Activated CD4-positive, alpha-beta T cell treated with anti-CD3 and anti-CD28 coated beads, Interleukin-2, amount 50 U/mL, for 4 hours (primary cell): ENCODE measurements around the gene SCN9A.
"Not testable (repeated sequence)": the region's sequence is repeated elsewhere in the genome, so short reads cannot be mapped to it uniquely, and the experiment has no call there.

Experiments
- DNase-seq, 2 experiments: peaks; one replicate each; pipeline ENCODE4 v3.0.0-alpha.2; 2020

Gene SCN9A

GRCh38 chr2:166332106-166332505, 43.6 kb downstream of the SCN9A start:
- DNase-seq = no peak

GRCh38 chr2:166331468-166331867, 44.3 kb downstream of the SCN9A start:
- DNase-seq = no peak

GRCh38 chr2:166329465-166329864, 46.3 kb downstream of the SCN9A start:
- DNase-seq = no peak

DNA sequence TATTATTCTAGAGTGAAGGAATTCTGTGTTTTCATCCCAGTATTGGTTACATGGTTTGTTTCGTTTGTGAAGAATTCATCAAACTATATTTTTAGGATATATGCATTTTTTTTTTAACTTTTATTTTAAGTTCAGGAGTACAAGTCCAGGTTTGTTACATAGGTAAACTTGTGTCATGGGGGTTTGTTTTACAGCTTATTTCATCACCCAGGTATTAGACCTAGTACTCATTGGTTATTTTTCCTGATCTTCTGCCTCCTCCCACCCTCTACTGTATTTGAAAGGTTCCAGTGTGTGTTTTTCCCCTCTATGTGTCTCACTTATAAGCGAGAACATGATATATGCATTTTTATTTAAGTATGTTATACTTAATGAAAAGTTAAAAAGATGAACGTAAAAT, 47.6 kb downstream of the SCN9A start:
- DNase-seq = no peak

DNA sequence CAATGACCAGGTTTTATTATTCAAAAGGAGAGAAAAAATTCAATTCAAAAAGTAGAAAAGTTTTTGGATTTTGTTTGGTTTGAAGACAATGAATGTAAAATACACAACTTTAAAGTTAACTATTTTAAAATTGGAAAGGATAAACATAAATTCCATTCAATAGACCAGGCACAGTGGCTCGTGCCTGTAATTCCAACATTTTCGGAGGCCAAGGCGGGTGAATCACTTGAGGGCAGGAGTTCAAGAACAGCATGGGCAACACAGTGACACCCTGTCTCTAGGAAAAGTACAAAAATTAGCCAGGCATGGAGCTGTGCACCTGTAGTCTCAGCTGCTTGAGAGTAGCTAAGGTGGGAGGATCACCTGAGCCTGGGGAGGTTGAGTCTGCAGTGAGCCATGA, 54.7 kb downstream of the SCN9A start:
- DNase-seq = no peak

GRCh38 chr2:166314022-166314759, 61.6 kb downstream of the SCN9A start:
- no peak for DNase-seq

GRCh38 chr2:166312863-166313262, 62.9 kb downstream of the SCN9A start:
- DNase-seq = not testable (repeated sequence)

DNA sequence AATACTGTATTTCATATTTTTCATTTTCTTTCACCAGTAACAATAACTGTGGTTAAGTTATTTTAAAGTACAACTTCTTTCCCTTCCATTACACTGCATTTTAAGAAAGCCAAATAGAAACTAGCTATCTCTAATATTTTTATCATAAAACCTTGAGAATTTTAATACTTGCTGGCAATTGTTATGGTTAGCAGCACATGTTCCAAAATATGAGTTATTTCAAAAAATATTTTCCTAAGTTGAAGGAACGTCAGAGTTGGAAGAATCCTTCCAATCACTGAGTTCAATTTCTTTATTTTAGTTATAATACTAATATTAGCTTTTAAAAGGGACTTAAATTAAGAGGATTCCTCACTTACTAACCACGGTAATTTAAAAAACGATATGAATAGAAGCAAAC, 68.4 kb downstream of the SCN9A start:
- no peak for DNase-seq

DNA sequence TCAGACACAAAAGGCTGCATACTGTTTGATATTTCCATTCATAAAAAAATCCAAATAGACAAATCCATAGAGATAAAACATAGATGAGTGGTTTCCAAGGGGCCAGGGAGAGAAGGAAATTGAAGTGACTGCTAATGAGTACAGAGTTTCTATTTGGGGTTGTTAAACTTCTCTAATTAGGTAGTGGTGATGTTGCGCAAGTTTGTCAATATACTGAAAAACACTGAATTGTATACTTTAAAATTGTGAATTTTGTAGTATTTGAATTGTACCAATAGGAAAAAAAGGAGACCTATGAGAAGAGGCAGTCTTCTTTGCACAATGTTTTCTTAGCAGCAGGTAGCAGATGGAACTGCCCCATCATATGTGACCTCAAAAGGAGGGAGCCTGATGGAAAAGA, 71.1 kb downstream of the SCN9A start:
- no peak for DNase-seq

- no peak for DNase-seq
Measured at GRCh38 chr2:166302036-166302435, 73.7 kb downstream of the SCN9A start.

DNA sequence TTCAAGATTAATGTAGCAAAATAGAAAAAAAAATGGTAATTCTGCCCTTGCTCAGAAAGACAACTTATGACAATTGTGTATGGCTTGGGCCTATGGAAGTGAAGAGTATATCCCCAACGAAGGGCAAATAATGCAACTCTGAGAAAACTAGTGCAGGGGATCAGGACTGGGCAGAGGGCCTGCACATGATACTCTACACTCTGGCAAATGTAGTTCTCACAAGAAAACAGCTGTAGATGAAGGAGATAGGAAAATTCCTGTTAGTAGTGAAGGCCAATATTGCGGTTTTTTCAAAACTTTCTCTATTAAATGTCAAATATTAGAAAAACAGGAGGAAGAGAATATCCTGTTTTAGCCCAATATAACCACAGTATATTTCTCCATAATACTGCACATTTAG, 77.8 kb downstream of the SCN9A start:
- DNase-seq = no peak

- DNase-seq = no peak
Measured at GRCh38 chr2:166293984-166294383, 81.8 kb downstream of the SCN9A start.

- DNase-seq = no peak
Measured at GRCh38 chr2:166285215-166285614, 90.5 kb downstream of the SCN9A start.

DNA sequence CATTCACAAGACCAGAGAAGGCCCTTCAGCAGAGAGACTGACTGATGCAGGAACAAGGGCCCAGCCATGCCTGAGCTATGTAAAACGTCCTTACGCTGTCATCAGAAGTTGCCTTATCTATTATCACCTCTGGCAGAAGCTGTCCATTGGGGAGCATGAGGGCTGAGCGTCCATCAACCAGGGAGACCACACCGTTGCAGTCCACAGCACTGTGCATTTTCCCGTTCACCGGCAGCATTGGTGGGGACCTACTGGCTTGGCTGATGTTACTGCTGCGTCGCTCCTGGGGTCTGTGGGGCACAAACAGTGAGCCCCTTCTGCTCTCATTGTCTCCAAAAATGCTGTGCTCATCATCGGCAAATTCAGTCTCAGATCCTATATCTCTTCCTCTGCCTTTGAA, 91.4 kb downstream of the SCN9A start:
- DNase-seq = no peak

GRCh38 chr2:166282154-166282553, 93.6 kb downstream of the SCN9A start:
- no peak for DNase-seq

DNA sequence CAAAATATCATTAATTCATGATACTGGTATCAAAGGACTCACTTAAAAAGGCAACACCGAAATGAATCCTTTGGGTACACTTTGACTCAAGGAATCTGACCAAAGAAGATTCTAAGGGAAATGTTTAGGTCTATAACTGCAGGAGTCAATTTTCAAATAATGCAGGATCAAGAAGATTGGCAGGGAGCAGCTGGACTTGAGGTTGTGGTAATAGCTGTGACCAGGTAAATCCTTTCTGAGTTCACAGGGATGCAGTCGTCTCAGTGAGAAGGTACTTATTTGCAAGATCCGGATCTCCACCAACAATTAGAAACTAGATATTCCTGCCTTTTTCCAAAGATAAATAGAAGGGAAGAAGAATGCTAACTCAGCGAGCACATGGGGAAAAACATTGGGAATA, 96.9 kb downstream of the SCN9A start:
- no peak for DNase-seq

- DNase-seq = no peak
Measured at GRCh38 chr2:166270376-166270775, 105.4 kb downstream of the SCN9A start.

- DNase-seq = no peak
Measured at GRCh38 chr2:166269322-166269721, 106.4 kb downstream of the SCN9A start.

DNA sequence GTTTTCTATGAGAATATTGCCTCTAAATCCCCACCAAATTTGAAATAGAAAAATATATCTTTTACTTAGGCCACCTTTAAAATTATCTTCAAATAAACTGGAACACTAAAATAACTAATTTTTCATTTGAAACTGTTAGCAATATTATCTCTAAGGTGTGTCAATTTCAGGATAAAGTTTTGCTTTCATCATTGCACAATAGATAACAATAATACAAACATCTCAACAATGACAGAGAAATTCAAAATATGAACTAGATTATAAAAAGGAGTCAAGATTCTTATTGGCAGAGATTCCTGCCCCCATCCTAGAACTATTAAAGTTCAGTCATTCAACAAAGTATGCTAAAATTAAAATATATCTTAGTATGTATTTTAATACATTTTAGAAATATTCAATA, 117.9 kb downstream of the SCN9A start:
- no peak for DNase-seq

DNA sequence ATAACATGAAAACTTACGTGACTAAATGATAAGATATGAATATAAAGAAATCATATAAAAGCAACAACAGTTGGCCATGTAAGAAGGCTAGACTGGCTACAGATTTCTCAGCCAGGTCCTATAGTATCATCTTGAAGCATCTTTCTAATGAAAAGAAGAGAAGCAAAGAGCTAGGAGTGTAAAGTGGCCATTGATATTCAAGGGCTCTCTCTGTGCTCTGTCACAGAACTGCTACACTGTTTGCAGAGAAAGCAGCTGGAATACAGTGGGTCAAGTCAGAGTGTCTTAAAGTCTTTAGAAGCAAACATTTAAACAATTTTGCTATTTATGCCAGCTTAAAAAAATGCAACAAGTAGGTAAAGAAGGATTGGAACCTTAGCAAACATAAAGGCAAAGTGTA, 118.8 kb downstream of the SCN9A start:
- no peak for DNase-seq

DNA sequence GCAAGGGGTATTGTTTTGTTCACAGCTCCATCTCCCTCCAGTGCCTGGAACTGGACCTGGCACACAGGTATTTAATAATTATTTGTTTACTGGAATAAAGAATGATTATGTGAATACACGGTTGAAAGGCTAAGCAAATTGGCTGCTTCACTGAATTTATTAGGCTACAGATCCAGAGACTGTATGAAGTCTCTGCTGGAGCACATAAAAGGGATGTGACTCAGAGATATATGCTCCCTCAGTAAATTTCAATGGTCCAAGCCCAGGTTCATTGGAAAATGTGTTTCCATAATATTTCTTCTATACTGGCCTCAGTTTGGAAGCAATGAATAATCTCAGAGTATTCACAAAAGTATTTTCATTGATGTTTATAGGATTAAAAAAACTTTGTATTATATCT, 126.4 kb downstream of the SCN9A start:
- no peak for DNase-seq

GRCh38 chr2:166246901-166247300, 128.8 kb downstream of the SCN9A start:
- no peak for DNase-seq

DNA sequence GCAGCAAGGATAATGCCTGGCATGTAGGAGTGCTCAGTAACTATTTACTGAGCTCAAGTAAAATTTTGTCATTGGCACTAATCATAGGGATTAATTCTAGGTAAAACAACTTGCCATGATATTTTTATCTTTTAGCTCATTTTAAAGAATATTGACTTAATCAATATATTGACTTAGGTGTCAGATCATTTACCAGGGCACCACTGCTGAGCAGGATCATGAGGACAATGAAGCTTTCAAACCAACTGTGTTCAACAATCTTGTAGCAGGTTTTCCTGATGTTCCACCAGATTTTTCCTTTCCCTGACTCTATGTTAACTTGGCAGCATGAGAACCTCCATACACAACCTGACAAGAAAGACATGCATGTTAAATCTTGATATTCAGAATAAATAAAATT, 133.4 kb downstream of the SCN9A start:
- no peak for DNase-seq

DNA sequence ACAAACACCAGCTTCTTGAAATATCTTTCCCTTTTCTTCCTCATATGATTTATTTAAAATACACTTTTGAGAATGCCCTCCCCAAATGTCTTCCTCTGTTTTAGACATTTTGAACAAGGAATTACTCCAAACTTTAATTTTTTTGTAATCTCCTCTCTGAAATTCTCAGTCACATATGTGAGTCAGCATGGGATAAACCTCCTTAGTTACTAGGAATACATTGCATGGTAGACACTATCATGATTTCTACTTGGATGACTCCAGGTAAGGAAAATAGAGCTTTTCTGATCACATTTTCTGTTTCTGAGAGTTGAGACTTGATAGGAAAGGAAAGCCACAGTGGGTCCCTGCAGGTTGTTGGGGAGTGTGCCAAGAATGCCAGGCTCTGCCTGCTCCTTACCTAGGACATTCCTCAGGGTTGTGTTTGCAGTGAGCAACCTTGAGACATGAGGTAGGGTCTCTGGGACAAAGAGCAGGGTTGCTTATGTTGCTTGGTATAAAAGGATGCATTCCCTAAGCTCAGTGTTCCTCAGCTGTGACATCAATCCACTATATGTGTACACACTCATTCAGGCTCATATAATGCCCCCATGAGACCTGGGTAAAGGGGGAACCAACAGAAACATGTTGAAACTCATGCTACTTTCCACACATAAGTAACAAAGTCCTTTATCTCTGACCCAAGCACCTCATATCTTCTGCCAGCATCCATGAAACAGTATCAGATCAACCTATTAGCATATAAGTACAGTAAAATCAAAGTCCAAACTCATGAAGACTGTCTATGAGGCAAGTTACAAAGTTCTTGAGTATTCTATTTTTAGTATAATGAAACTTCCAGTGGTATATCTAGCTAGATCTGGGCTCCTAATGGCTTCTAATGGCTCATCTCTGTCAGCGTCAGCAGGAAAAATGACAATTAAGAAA, 135.1 kb downstream of the SCN9A start:
- DNase-seq = no peak
